Measurements from ENCODE around the gene CD8B2.
"Not testable (repeated sequence)": the region's sequence is repeated elsewhere in the genome, so short reads cannot be mapped to it uniquely, and the experiment has no call there.

Gene CD8B2

DNA sequence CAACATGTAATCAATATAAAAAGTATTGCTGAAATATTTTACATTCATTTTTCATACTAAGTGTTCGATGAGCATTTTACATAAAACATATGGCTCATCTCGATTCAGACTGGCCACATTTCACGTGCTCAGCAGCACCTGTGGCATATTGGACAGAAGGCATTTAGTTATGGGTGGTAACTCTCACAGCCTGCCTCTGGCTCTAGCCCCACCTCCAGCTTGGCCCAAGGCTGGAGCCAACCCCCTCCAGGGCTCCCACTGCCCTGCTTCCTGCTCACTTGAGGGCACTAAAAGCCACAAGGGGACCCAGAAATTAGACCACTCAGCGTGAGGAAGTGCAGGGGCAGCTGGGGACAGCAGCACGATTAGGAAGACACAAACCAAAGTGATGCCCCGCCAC is 5.2 kb downstream of the CD8B2 start:
- H3K9me3 ChIP-seq (ENCODE audit: severe bottlenecking); H3K4me1 ChIP-seq (ENCODE audit: insufficient read depth, poor library complexity, severe bottlenecking); H3K27ac ChIP-seq (ENCODE audit: poor library complexity, severe bottlenecking); H3K36me3 ChIP-seq (ENCODE audit: low read depth); H3K4me3 ChIP-seq (ENCODE audit: severe bottlenecking); ATAC-seq (ENCODE audit: low read depth); DNase-seq (ENCODE audit: low spot score); H3K27me3 ChIP-seq (ENCODE audit: insufficient read depth, poor library complexity, severe bottlenecking): not testable (repeated sequence)

GRCh38 chr2:106492913-106493312 is 5.7 kb downstream of the CD8B2 start:
- not testable (repeated sequence) for ATAC-seq (ENCODE audit: low read depth); H3K4me1 ChIP-seq (ENCODE audit: insufficient read depth, poor library complexity, severe bottlenecking); H3K27ac ChIP-seq (ENCODE audit: poor library complexity, severe bottlenecking); H3K36me3 ChIP-seq (ENCODE audit: low read depth); DNase-seq (ENCODE audit: low spot score); H3K9me3 ChIP-seq (ENCODE audit: severe bottlenecking); H3K27me3 ChIP-seq (ENCODE audit: insufficient read depth, poor library complexity, severe bottlenecking); H3K4me3 ChIP-seq (ENCODE audit: severe bottlenecking)

- H3K4me3 ChIP-seq (ENCODE audit: severe bottlenecking); DNase-seq (ENCODE audit: low spot score); H3K36me3 ChIP-seq (ENCODE audit: low read depth); H3K27me3 ChIP-seq (ENCODE audit: insufficient read depth, poor library complexity, severe bottlenecking); ATAC-seq (ENCODE audit: low read depth); H3K4me1 ChIP-seq (ENCODE audit: insufficient read depth, poor library complexity, severe bottlenecking); H3K9me3 ChIP-seq (ENCODE audit: severe bottlenecking); H3K27ac ChIP-seq (ENCODE audit: poor library complexity, severe bottlenecking): not testable (repeated sequence)
Observed at GRCh38 chr2:106498549-106498948, 11.4 kb downstream of the CD8B2 start.

DNA sequence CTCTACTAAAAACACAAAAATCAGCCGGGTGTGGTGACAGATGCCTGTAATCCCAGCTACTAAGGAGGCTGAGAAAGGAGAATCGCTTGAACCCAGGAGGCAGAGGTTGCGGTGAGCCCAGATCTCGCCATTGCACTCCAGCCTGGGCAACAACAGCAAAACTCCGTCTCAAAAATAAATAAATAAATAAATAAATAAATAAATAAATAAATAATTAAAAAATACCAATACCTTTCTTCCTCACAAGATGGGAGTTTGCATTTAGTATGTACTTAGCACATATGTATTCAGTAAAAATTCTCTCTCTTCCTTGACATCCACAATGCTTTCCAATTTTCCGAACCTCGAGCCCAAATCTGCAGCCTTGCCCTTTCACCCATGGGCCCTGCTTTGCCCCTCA is 13.2 kb downstream of the CD8B2 start:
- H3K4me1 ChIP-seq (ENCODE audit: insufficient read depth, poor library complexity, severe bottlenecking); H3K9me3 ChIP-seq (ENCODE audit: severe bottlenecking); ATAC-seq (ENCODE audit: low read depth); H3K36me3 ChIP-seq (ENCODE audit: low read depth); H3K4me3 ChIP-seq (ENCODE audit: severe bottlenecking); DNase-seq (ENCODE audit: low spot score); H3K27ac ChIP-seq (ENCODE audit: poor library complexity, severe bottlenecking); H3K27me3 ChIP-seq (ENCODE audit: insufficient read depth, poor library complexity, severe bottlenecking): not testable (repeated sequence)

DNA sequence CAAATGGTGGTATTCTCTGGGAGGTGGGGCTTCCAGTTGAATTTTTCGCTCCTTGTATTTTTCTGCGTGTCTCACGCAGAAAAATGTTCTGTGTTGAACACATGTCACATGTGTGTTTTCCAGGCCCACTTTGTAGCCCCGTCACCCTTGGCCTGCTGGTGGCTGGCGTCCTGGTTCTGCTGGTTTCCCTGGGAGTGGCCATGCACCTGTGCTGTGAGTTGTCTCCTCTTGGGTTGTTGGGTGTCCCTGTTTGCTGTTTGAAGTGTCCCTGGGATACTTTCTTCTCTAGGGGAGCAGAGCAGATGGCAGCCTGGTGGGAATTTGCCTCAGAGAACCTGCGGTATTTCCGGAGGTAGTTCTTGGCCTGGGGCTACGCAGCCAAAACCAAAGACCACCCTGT is 15.2 kb downstream of the CD8B2 start:
- H3K4me1 ChIP-seq (ENCODE audit: insufficient read depth, poor library complexity, severe bottlenecking); H3K27ac ChIP-seq (ENCODE audit: poor library complexity, severe bottlenecking); DNase-seq (ENCODE audit: low spot score); H3K27me3 ChIP-seq (ENCODE audit: insufficient read depth, poor library complexity, severe bottlenecking); ATAC-seq (ENCODE audit: low read depth); H3K36me3 ChIP-seq (ENCODE audit: low read depth); H3K9me3 ChIP-seq (ENCODE audit: severe bottlenecking); H3K4me3 ChIP-seq (ENCODE audit: severe bottlenecking): not testable (repeated sequence)

GRCh38 chr2:106504192-106504591 is 17.0 kb downstream of the CD8B2 start:
- not testable (repeated sequence) for H3K27me3 ChIP-seq (ENCODE audit: insufficient read depth, poor library complexity, severe bottlenecking); H3K4me1 ChIP-seq (ENCODE audit: insufficient read depth, poor library complexity, severe bottlenecking); H3K36me3 ChIP-seq (ENCODE audit: low read depth); H3K27ac ChIP-seq (ENCODE audit: poor library complexity, severe bottlenecking); DNase-seq (ENCODE audit: low spot score); H3K4me3 ChIP-seq (ENCODE audit: severe bottlenecking); H3K9me3 ChIP-seq (ENCODE audit: severe bottlenecking); ATAC-seq (ENCODE audit: low read depth)

DNA sequence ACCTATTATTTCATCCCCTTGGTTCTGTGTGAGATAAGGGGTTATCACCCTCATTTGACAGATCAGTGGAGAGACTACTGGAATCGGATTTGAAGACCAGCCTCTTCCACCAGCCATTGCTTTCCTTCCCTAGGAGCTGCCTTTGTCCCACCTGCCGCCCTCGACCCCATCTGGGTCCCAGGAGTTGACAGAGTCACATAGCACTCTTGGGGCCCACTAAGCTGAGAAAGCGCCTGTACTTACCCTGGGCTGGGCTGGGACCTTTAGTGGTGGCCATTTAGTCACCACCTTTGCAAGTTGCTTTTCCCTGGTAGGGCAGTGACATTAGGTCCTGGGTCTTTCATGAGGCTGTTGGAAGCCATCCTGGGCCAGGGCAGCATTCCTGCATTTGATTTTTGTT is 17.6 kb downstream of the CD8B2 start:
- DNase-seq (ENCODE audit: low spot score): not testable (repeated sequence)

DNA sequence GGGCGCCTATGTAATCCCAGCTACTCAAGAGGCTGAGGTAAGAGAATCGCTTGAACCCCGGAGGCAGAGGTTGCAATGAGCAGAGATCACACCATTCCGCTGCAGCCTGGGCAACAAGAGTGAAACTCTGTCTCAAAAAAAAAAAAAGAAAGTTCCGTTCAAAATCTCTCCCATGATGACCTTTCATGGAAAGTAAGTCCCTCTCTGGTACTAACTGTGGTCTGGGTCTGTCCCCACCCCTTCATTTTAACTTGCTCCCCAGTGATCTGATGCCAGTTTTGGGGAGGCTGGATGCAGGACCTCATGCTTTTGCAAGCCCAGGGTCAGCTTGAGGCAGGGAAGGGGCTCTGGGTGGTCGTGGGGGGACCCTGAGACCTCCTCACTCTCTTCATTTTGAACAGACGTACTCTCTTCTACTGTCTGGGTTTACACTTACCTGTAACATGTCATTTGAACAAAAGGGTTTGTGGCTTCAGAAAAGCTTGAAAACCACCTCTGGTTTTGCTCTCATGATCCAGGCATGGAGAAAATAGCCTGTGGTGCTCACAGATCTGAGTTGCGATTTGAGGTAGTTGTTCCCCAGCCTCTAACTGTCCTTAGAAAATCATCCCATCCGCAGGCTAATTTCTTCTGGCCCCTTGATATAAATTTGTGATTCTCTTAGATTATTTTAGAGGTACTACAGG is 19.0 kb downstream of the CD8B2 start:
- H3K36me3 ChIP-seq (ENCODE audit: low read depth); H3K4me3 ChIP-seq (ENCODE audit: severe bottlenecking); ATAC-seq (ENCODE audit: low read depth); DNase-seq (ENCODE audit: low spot score); H3K4me1 ChIP-seq (ENCODE audit: insufficient read depth, poor library complexity, severe bottlenecking); H3K9me3 ChIP-seq (ENCODE audit: severe bottlenecking); H3K27me3 ChIP-seq (ENCODE audit: insufficient read depth, poor library complexity, severe bottlenecking); H3K27ac ChIP-seq (ENCODE audit: poor library complexity, severe bottlenecking): not testable (repeated sequence)

More for the DNA sequence above, 17.6 kb downstream of the CD8B2 start:
- H3K4me1 ChIP-seq (ENCODE audit: insufficient read depth, poor library complexity, severe bottlenecking); H3K4me3 ChIP-seq (ENCODE audit: severe bottlenecking); ATAC-seq (ENCODE audit: low read depth); H3K27me3 ChIP-seq (ENCODE audit: insufficient read depth, poor library complexity, severe bottlenecking); H3K36me3 ChIP-seq (ENCODE audit: low read depth); H3K27ac ChIP-seq (ENCODE audit: poor library complexity, severe bottlenecking); H3K9me3 ChIP-seq (ENCODE audit: severe bottlenecking): not testable (repeated sequence)

DNA sequence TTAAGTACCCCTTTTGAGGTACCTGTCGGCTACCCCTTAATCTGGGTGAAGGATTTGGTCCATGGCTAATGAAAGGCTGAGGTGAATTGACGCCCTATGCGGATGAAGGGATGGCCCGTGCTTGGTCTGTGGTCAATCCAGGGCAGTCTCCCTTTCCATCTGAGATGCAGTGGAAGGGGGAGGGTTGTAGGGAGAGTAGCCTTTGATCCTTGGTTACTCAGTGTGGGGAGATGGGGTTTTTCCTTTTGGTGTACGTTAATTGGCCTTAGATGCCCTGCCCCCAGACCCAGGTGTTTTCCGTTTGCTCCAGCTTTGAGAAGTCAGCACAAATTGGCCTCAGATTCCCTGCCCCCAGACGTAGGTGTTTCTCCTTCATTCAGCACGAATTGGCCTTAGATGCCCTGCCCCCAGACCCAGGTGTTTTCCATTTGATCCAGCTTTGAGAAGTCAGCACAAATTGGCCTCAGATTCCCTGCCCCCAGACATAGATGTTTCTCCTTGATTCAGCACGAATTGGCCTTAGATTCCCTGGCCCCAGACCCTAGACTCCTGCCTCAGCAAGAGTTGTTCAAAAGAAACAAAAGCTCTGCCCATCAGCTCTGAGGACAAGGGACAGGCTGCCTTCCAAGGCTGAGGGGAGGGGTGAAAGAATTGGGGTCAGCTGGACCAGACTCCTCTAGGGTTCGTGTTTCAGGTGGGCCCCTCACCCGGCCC is 21.7 kb downstream of the CD8B2 start:
- not testable (repeated sequence) for H3K9me3 ChIP-seq (ENCODE audit: severe bottlenecking); H3K27ac ChIP-seq (ENCODE audit: poor library complexity, severe bottlenecking); H3K36me3 ChIP-seq (ENCODE audit: low read depth); H3K4me1 ChIP-seq (ENCODE audit: insufficient read depth, poor library complexity, severe bottlenecking); H3K4me3 ChIP-seq (ENCODE audit: severe bottlenecking); ATAC-seq (ENCODE audit: low read depth); DNase-seq (ENCODE audit: low spot score); H3K27me3 ChIP-seq (ENCODE audit: insufficient read depth, poor library complexity, severe bottlenecking)

GRCh38 chr2:106509374-106509770 is 22.2 kb downstream of the CD8B2 start:
- DNase-seq (ENCODE audit: low spot score); ATAC-seq (ENCODE audit: low read depth); H3K36me3 ChIP-seq (ENCODE audit: low read depth); H3K4me1 ChIP-seq (ENCODE audit: insufficient read depth, poor library complexity, severe bottlenecking); H3K27ac ChIP-seq (ENCODE audit: poor library complexity, severe bottlenecking); H3K27me3 ChIP-seq (ENCODE audit: insufficient read depth, poor library complexity, severe bottlenecking); H3K9me3 ChIP-seq (ENCODE audit: severe bottlenecking); H3K4me3 ChIP-seq (ENCODE audit: severe bottlenecking): not testable (repeated sequence)

DNA sequence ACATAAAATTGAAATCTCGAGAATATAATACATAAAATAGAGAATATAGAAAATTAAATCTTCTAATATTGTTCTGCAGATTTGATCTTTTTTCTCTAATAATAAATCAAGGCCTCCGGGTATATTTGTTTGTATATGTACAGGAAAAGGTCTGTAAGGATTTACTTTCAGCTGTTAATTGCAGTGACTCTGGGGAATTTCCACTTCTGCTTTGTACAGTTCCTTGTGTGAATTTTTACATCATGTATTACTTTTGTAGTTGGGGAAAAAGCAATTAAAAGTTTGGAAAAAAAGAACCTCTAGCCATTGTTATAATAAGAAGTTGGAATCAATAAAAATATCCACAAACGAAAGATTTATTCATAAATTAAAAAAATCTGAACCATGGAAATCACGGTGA is 23.6 kb downstream of the CD8B2 start:
- DNase-seq (ENCODE audit: low spot score); H3K27me3 ChIP-seq (ENCODE audit: insufficient read depth, poor library complexity, severe bottlenecking); H3K9me3 ChIP-seq (ENCODE audit: severe bottlenecking); H3K27ac ChIP-seq (ENCODE audit: poor library complexity, severe bottlenecking); ATAC-seq (ENCODE audit: low read depth); H3K4me1 ChIP-seq (ENCODE audit: insufficient read depth, poor library complexity, severe bottlenecking); H3K36me3 ChIP-seq (ENCODE audit: low read depth); H3K4me3 ChIP-seq (ENCODE audit: severe bottlenecking): not testable (repeated sequence)
